Heart left ventricle (tissue), 16 donors: ENCODE results near the gene CASZ1. TPM values are rescaled to one million over a fixed set of nuclear protein-coding genes. Genes with fewer than 3 reads are reported as not detected.

ENCODE experiments used
- ATAC-seq, 4 donors: fragments of 200-7000 bp; cut with Tn5 transposase; one replicate each; pipeline ENCODE4 v1.9.1; 2020 to 2022; ENCODE audit warnings: moderate library complexity in 4 of 4, mild to moderate bottlenecking in 3 of 4, moderate number of reproducible peaks in 1 of 4
- DNase-seq, 5 donors: peaks; one replicate each; pipeline ENCODE4 v3.0.0-alpha.2; 2020
- H3K27ac ChIP-seq, 12 donors: fragments of 200-600 bp; sonication (generic) in 4 of 12; one replicate each; pipeline versions ENCODE4 v1.5.0 to v1.8.0; 2016 to 2022; ENCODE audit warnings: mild to moderate bottlenecking in 2 of 12
- H3K27me3 ChIP-seq, 9 donors: fragments of 200-600 bp; sonication (generic) in 2 of 9; one replicate each; pipeline versions ENCODE4 v1.5.1 to v1.8.0; 2016 to 2022; ENCODE audit warnings: mild to moderate bottlenecking in 3 of 9
- H3K36me3 ChIP-seq, 9 donors: fragments of 200-600 bp; sonication (generic) in 2 of 9; one replicate each; pipeline versions ENCODE4 v1.5.0 to v1.8.0; 2018 to 2022; ENCODE audit warnings: mild to moderate bottlenecking in 2 of 9
- H3K4me1 ChIP-seq, 12 donors: fragments of 200-600 bp; sonication (generic) in 4 of 12; one replicate each; pipeline versions ENCODE4 v1.5.0 to v1.8.0; 2016 to 2022; ENCODE audit warnings: mild to moderate bottlenecking in 3 of 12
- H3K4me3 ChIP-seq, 12 donors: fragments of 200-600 bp; sonication (generic) in 4 of 12; one replicate each; pipeline versions ENCODE4 v1.5.0 to v1.8.0; 2017 to 2022; ENCODE audit warnings: mild to moderate bottlenecking in 9 of 12, moderate library complexity in 4 of 12
- H3K9me3 ChIP-seq, 12 donors: fragments of 200-600 bp; sonication (generic) in 4 of 12; one replicate each; pipeline versions ENCODE4 v1.5.0 to v1.8.0; 2016 to 2022; ENCODE audit warnings: mild to moderate bottlenecking in 1 of 12
- CTCF ChIP-seq, 12 donors: fragments of 200-600 bp; sonication (generic) in 4 of 12; IDR thresholded peaks; one replicate each; pipeline versions ENCODE4 v1.5.0 to v1.8.0; 2018 to 2022; ENCODE audit warnings: antibody characterized with exemption in 12 of 12, mild to moderate bottlenecking in 5 of 12
- POLR2A ChIP-seq, 2 donors: fragments of 450-650 bp; IDR thresholded peaks; one replicate each; pipeline ENCODE4 v1.6.1; 2017; ENCODE audit warnings: antibody characterized with exemption in 2 of 2, mild to moderate bottlenecking in 2 of 2, moderate library complexity in 2 of 2
- WGBS, 4 donors: extraction: QIAGEN DNeasy Blood & Tissue Kit in 2 of 4; methylation state at CpG; one replicate each; pipeline versions ENCODE4 v1.1.5 to v1.1.7; 2013 to 2018; 5-methylcytosine and 5-hydroxymethylcytosine counted together
- intact Hi-C, 10 donors: fragments of 100-400 bp; cut with DNase I; formaldehyde crosslinking; loops; one replicate each; pipeline versions ENCODE4 v1.11.1 to v1.14.2; 2022
- polyA plus RNA-seq, 2 donors: library from polyadenylated mRNA; stranded (reverse); fragments of 200-250 nt; gene quantifications; one replicate each; pipeline ENCODE4 v1.2.3, GENCODE V29; 2013
- total RNA-seq, 9 donors: library from RNA; depleted of rRNA in 2 of 9; stranded (reverse); fragments of >200 nt in 2 of 9; fragmentation: NEBNext Ultra II Directional in 3 of 9; extraction: Animal tissue kit (Norgen Biotek cat#: 25700) in 3 of 9; gene quantifications; one replicate each; pipeline versions ENCODE4 v1.1.0 to v1.2.4, GENCODE V29; 2016 to 2023
- donor health status: ischemic (EF 13 %, LVEDD 7.1; RV severe dilation, severe dysfunction).
- donor health status: healthy with polysubstance abuse.
- donor health status: DM: no; HTN: yes; CAD: no.
- donor health status: DM: no; HTN: no; CAD: no.
- donor health status: ischemic (EF 25% LVEDD 6.9; RV normal size, moderate dysfunction).
- donor health status: ischemic (EF 25% LVEDD 5.7; RV mildly dilated, moderate dysfunction).
- donor health status: healthy.
- donor health status: DM: yes; HTN: yes; CAD: no.
- donor health status: ischemic (EF 35%, LVEDD 5.7; RV mildly dilated, moderate dysfunction).
- donor health status: nonischemic (EF 11% LVEDD 7.7; RV severe dilation, severe dysfunction).
- donor health status: DM: yes; HTN: yes; CAD: no.
- donor health status: PGD.
- donor health status: ischemic (EF 29% LVEDD 5.4; RV normal size, mild dysfunction).
- donor health status: nonischemic (EF 23%, LVEDD 6.1; RV moderate dilation, normal function).

The CASZ1 gene
- total and polyA plus RNA-seq, 11 donors: 28.8 to 84.9 (median 55.0) TPM

- no peak for ATAC-seq
- Histone ChIP-seq H3K27me3 (no peaks in the 10 kb centered on the region), H3K4me1 (peaks cover 0 to 31% (median 9%) of the 10 kb centered on the region in 12 donors), H3K36me3 (peaks cover 0 to 44% (median 32%) of the 10 kb centered on the region in 9 donors), H3K9me3 (no peaks in the 10 kb centered on the region), H3K27ac (peak overlapping the region in 2 of 12 donors; percentile 2 to 86), H3K4me3 (no peak overlapping the region)
- no peak for TF ChIP-seq POLR2A (IDR thresholded peaks at IDR 0.05)
- no peak for TF ChIP-seq CTCF (IDR thresholded peaks at IDR 0.05)
- 73 to 78% (median 75%) methylated on average over 14 to 19 of the region's 19 CpGs for WGBS, 4 donors
- no peak for DNase-seq
- intact Hi-C loops: loop anchor here in 1 of 10 donors (10.0 kb wide), 1 partner anchor 206 kb away; no protein-coding TSS in a partner anchor
These were observed 137.9 kb downstream of the CASZ1 start for GRCh38 chr1:10658396-10659066.

- Histone ChIP-seq H3K4me1 (peaks cover 0 to 19% (median 0%) of the 10 kb centered on the region in 12 donors), H3K9me3 (no peaks in the 10 kb centered on the region), H3K4me3 (no peak overlapping the region), H3K27ac (peak overlapping the region in 2 of 12 donors; percentile 14 to 86), H3K36me3 (peaks cover 0 to 56% (median 35%) of the 10 kb centered on the region in 9 donors), H3K27me3 (no peaks in the 10 kb centered on the region)
- no peak for TF ChIP-seq CTCF (IDR thresholded peaks at IDR 0.05)
- TF ChIP-seq POLR2A (IDR thresholded peaks at IDR 0.05): no peak
- intact Hi-C loops: loop anchor here in 1 of 10 donors (10.0 kb wide), 1 partner anchor 208 kb away; no protein-coding TSS in a partner anchor
- ATAC-seq (no peak), DNase-seq (no peak)
- WGBS, 4 donors: 58 to 74% (median 66%) methylated on average over 29 of the region's 29 CpGs
These were observed 139.2 kb downstream of the CASZ1 start for GRCh38 chr1:10657088-10657847.

GRCh38 chr1:10656431-10656830, 140.0 kb downstream of the CASZ1 start:
- no peak for ATAC-seq
- no peak for DNase-seq
- Histone ChIP-seq H3K4me3 (no peak overlapping the region), H3K9me3 (no peaks in the 10 kb centered on the region), H3K36me3 (peaks cover 0 to 61% (median 38%) of the 10 kb centered on the region in 9 donors), H3K4me1 (peaks cover 0 to 24% (median 0%) of the 10 kb centered on the region in 12 donors), H3K27ac (peak overlapping the region in 1 of 12 donors; percentile 86), H3K27me3 (no peaks in the 10 kb centered on the region)
- 81 to 88% (median 86%) methylated on average over 5 to 15 of the region's 15 CpGs for WGBS, 4 donors
- intact Hi-C loops: loop anchor here in 1 of 10 donors (10.0 kb wide), 1 partner anchor 208 kb away; no protein-coding TSS in a partner anchor
- TF ChIP-seq POLR2A (IDR thresholded peaks at IDR 0.05) (no peak), CTCF (IDR thresholded peaks at IDR 0.05) (no peak)

- DNase-seq (no peak), ATAC-seq (no peak)
- H3K4me3 ChIP-seq: no peak overlapping the region
- no peaks in the 10 kb centered on the region for H3K9me3 ChIP-seq
- no peaks in the 10 kb centered on the region for H3K27me3 ChIP-seq
- H3K4me1 ChIP-seq: peaks cover 0 to 27% (median 0%) of the 10 kb centered on the region in 12 donors
- TF ChIP-seq POLR2A (IDR thresholded peaks at IDR 0.05) (no peak), CTCF (IDR thresholded peaks at IDR 0.05) (no peak)
- WGBS, 4 donors: 71 to 86% (median 76%) methylated on average over 2 to 10 of the region's 10 CpGs
- intact Hi-C loops: loop anchor here in 1 of 10 donors (10.0 kb wide), 1 partner anchor 210 kb away; no protein-coding TSS in a partner anchor
- H3K36me3 ChIP-seq: peaks cover 0 to 66% (median 32%) of the 10 kb centered on the region in 9 donors
- H3K27ac ChIP-seq: peak overlapping the region in 2 of 12 donors; percentile 30 to 86
These were observed 141.4 kb downstream of the CASZ1 start for GRCh38 chr1:10655002-10655401.
